NCI-H524 treated with DMSO at 0.1 percent for 48 hours (cell line): ENCODE data around the gene LAMA2.

ENCODE experiments used
- DNase-seq: peaks from one replicate; lab custom pipeline; 2025; lab: John Stamatoyannopoulos, UW

LAMA2 gene, protein sequence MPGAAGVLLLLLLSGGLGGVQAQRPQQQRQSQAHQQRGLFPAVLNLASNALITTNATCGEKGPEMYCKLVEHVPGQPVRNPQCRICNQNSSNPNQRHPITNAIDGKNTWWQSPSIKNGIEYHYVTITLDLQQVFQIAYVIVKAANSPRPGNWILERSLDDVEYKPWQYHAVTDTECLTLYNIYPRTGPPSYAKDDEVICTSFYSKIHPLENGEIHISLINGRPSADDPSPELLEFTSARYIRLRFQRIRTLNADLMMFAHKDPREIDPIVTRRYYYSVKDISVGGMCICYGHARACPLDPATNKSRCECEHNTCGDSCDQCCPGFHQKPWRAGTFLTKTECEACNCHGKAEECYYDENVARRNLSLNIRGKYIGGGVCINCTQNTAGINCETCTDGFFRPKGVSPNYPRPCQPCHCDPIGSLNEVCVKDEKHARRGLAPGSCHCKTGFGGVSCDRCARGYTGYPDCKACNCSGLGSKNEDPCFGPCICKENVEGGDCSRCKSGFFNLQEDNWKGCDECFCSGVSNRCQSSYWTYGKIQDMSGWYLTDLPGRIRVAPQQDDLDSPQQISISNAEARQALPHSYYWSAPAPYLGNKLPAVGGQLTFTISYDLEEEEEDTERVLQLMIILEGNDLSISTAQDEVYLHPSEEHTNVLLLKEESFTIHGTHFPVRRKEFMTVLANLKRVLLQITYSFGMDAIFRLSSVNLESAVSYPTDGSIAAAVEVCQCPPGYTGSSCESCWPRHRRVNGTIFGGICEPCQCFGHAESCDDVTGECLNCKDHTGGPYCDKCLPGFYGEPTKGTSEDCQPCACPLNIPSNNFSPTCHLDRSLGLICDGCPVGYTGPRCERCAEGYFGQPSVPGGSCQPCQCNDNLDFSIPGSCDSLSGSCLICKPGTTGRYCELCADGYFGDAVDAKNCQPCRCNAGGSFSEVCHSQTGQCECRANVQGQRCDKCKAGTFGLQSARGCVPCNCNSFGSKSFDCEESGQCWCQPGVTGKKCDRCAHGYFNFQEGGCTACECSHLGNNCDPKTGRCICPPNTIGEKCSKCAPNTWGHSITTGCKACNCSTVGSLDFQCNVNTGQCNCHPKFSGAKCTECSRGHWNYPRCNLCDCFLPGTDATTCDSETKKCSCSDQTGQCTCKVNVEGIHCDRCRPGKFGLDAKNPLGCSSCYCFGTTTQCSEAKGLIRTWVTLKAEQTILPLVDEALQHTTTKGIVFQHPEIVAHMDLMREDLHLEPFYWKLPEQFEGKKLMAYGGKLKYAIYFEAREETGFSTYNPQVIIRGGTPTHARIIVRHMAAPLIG (N-terminal part only)

DNA sequence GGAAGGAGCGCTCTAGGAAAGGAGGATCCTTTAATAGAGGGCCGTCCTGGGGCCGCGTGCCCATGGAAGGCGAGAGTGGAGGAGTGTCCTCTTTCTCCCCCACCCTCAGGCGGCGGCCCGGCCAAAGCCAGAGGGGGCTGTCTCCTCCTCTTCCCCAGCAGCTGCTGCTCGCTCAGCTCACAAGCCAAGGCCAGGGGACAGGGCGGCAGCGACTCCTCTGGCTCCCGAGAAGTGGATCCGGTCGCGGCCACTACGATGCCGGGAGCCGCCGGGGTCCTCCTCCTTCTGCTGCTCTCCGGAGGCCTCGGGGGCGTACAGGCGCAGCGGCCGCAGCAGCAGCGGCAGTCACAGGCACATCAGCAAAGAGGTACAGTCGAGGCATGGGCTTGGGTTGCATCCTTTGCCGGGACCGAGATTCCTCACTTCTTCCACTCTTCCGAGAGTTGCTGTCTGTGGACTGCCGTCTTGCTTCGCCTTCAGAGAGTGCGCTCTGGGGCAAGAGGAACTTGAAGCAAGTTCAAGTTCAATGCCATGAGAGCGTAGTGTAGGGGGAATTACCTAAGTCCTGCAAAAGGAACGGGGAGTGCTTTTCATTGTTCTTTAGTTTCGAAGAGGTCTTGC, at the start of gene LAMA2:
Gene LAMA2 (plus strand): TSS at position 148 of the 621 bp plus-strand sequence. CDS start 108 bp downstream, at position 256.
- DNase-seq = no peak

DNA sequence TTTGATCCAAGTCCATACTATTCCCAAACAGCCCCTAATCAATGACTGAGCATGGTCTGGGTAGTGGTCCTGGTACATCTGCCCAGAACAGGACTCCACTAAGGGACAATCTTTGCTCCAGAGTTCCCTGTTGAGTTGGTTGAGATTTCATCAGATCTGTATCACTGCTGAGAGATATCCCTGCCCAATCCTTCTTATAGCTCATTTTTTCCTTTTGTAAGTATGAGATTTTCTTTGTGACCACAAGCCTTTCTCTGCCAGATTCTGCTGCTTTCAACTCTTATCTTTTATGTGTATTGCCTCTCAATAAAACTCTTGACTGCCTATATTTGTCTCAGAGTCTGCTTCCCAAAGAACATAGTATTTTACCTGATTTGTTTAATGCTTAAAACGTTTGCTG, 46.2 kb upstream of the LAMA2 start:
- no peak for DNase-seq

DNA sequence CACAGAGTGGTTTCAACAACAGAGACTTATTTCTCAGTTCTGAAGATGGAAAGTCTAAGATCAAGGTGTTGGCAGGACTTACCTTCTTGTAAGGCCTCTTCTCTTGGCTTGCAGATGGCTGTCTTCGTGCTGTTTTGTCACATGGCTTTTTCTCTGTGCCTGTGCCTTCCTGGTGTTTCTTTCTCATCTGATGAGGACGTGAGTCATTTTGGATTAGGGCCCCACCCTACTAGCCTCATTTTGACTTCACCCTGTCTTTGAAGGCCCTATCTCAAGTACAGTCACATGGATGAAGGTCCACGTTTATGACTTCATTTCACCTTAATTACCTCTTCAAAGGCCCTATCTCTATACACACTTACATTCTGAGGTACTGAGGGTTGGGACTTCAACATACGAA, 41.4 kb upstream of the LAMA2 start:
- no peak for DNase-seq

DNA sequence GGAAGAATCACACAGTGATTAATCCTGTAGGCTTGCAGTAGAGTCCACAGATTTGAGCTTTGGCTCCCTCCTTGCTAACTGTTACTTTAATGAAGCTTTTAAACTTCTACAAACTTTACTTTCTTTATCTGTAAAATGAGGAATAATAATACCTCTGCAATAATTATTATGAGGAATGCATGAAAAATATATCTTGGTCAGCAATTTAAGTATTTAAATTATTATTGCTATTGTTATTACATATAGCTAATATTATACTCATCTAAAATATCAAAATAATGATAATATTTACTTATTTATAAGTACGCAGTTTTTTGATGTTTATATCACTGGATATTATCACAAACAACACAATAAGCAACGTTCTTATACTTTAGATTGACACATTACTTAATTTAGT, 38.3 kb upstream of the LAMA2 start:
- no peak for DNase-seq

DNA sequence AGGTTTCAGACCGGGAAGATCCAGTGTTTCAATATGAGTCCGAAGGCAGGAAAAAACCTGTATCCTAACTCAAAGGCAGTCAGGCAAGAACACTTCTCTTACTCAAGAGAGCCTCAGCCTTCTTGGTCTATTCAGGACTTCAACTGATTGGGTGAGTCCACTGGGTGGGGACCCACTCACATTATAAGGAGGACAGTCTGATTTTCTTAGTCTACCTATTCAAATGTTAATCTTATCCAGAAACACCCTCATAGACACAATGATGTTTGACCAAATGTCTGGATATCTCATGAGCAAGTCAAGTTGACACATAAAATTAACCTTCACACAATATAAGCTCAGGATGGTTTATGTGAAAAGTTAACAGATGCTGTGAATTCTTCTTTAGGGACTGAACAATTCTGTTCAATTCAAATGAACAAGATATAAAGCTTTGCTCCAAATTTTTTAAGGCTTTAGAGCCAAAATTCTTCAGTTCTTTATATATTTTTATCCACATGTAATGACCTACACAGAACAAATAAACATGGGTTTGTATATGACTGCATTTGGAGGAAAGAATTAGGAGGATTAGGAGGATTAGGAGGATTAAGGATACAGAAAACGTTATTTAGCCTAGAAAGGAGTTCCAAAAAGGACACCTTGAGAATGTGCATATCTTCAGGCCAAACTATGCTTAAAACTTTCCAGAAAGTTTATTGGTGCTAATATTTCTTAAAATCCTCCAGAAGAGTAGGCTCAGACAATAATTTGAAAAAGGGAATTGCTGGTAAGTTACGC, 35.3 kb upstream of the LAMA2 start:
- peak; percentile 61 for DNase-seq

DNA sequence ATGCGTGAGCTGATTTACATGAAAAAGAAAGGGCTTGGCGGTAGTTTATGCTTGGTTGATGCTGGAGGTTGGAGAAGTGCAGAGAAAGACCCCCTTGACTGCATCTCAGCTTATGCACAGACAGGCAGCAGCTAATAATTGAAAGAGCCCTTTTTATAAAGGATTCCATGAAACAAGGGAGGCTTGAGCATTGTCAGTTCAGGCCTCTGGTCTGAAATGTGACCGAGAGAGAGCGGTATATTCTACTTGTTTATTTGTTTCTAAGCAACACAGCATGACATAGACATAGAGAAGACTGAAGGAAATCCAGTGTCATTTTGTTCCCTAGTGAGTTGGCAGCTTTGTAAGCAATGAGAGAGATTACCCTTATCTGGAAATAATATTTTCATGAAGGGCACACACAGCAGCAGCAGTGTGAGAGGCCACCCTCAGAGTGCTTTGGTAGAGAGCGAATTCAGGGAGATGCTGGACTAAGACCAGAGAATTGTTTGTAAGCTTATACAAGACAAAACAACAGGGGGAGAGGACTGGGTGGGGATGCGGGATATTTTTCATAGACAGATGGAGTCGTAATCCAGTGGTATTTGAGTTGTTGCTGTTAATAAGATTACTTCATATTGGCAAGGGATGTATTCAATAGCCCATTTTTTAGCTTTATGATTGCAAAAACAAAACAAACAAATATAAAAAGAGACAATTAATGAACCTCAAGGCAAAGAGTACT, 34.6 kb upstream of the LAMA2 start:
- peak; percentile 53 for DNase-seq

DNA sequence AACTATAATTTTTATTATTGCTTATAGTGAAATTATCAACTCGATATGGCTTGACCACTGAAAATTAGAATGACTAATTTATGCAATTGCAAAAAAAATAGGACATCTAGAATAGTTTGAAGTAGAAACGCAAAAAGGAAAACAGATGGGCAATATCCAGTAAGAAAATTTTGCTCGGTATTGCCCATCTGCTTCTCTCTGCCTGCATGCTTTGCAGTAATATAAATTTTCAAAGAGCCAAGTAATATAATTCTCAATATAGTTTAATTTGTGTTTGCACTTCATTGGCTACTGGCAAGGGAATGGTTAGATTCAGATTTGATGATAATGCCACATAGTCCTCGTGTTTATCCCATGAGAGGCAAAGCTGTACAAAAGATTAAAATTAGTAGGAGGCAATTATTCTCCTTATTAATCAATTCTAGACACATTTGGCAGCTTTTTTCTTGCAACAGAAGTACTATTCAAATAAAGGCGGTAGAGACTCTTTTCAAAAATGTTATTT, 27.3 kb upstream of the LAMA2 start:
- DNase-seq = peak; percentile 44

DNA sequence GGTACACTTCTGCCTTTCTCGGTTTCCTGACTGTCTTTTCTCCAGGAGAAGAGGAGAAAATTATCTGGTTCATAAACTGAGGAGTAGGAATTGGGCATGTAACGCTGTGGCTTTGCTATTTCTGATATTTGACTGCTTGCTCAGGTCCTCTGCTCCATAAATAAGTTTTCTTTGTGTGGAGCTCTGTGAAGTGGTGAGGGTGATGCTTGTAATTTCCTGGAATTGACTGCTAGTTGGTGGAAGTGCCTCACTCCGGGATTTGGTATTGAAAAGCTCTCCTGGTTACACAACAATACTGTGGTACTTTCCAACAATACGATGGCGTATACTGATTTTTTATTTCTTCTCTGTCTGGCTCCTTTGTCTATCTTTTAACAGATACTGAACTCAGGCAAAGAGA, 25.1 kb upstream of the LAMA2 start:
- DNase-seq = no peak

DNA sequence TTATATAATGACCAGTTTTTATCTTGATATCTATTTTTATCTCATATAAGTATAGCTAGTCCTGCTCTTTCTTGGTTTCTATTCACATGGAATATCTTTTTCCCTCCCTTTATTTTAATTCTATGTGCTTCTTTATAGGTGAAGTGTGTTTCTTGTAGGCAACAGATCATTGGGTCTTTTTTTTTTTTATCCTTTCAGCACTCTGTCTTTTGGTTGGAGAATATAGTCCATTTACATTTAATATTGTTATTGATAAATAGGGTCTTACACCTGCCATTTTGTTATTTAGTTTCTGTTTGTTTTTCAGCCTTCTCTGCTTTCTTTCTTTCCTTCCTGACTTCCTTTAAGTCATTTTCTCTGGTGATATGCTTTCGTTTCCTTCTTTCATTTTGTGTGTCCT, 22.2 kb upstream of the LAMA2 start:
- DNase-seq = no peak

DNA sequence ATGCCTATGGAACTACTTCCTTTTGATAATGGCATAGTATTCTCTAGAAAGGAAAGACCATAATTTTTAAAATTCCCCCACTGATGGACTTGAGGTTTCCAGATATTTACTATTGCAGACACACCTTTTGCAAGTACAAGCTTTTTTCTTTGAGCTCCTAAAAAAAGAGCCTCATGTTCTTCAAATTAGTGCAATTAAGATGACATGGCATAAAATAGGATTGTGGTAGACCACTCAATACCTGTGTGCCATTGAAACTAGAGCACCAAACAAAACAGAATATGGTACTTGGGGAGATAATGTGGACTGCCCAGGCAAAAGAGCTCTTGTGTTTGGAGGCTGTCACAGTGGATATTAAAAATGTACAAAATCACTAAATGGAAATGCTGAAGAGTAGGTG, 19.0 kb upstream of the LAMA2 start:
- no peak for DNase-seq

DNA sequence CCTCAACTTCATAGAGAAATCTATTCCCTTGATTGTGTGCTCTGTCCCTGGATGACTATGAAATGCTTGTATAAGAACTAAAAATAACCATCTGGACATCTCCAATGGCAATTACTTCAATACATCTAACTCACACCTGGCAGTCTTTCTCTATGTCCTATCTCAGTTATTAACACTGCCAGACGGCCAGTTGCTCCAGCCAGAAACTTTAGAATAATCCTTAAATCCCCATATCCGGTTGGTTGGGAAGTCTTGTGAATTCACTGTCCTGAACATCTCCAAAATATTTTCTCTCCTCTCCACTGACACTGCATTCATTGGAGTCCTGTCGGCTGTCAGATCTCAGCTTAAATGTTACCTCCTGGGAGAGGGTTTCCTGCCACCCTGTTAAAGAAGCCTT, 12.2 kb upstream of the LAMA2 start:
- DNase-seq = peak; percentile 93

DNA sequence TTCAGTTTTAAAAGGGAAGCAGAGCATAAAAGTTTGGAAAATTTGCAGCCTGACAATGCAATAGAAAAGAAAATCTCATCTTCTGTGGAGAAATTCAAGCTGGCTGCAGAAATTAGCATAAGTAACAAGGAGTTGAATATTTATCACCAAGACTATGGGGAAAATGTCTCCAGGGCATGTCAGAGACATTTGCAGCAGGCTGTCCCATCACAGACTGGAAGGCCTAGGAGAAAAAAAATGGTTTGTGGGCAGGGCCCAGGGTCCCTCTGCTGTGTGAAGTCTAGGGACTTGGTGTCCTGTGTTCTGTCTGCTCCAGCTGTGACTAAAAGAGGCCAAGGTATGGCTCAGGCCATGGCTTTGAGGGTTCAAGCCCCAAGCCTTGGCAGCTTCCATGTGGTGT, 8.1 kb upstream of the LAMA2 start:
- no peak for DNase-seq

DNA sequence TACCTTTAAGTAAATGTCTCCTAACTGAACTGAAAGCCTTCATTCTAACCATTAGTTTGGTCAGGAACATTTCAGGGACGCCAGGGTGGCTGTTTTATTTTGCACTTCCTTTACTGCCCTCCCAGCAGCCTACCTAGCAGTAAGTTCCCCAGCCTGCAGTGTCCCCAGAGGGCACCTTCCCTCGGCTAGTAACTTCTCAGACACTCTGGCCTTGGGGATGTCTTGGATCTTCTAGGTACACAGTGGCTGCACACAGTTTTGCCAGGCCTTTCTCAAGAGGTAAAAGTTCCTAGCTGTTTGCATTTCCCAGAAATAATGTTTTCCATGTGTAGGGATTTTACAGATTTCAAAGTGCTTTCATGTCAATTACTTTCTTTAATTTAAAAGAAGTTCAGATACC, 378 bp upstream of the LAMA2 start:
- DNase-seq = no peak

DNA sequence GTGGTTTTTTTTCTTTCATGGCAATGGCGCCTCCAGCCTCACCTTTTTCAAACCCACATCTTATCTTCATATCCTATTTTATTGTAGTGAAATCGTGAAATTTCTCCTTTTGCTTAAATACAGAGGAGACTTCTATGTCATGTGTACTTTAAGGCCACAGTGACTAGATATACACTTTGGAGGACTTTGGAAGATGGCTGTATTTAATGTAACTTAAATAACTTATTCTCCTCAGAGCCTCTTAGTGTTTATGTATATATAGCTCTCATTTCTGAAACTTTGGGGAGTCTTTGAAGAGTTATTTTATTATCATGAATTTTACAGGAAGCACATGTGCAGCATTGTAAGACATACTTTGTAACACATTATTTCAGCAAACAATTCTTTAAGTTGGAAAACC, 968 bp downstream of the LAMA2 start:
- no peak for DNase-seq

DNA sequence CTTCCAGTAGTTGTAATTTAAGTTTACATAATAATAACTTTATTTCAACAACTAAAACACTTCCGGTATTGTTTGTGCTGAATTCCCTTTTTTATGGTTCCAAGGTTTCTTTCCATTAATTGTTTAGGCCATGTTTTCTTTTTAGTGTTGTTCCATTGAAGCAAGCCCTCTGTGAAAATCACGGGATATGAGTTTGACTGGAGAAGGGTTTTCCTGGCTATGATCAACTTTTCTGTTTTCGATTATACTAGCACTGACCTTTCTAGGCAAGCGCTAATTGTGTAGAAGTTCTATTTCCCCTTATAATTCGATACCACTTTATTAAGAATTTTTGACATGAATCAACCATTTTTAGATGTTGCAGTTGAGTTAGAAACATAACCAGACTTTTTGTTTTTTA, 2.4 kb downstream of the LAMA2 start:
- DNase-seq = no peak

DNA sequence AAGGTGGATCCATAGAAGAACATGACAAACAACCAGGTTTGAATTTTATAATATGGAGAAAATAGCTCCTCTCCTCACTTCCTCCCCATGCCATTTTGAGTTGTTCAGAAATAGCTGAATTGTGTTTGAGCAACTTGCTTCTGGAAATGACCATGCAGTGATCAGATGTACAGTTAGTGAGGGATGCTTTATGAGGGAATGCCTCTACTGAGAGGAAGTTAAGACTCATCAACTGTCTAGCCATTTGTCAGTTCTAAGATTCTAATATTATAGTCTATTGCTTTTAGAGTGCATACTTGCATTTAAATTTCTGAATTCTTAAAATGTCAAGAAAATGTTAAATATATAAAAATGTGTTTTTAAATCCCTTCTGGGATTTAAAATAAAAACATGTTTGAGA, 3.8 kb downstream of the LAMA2 start:
- DNase-seq = no peak

DNA sequence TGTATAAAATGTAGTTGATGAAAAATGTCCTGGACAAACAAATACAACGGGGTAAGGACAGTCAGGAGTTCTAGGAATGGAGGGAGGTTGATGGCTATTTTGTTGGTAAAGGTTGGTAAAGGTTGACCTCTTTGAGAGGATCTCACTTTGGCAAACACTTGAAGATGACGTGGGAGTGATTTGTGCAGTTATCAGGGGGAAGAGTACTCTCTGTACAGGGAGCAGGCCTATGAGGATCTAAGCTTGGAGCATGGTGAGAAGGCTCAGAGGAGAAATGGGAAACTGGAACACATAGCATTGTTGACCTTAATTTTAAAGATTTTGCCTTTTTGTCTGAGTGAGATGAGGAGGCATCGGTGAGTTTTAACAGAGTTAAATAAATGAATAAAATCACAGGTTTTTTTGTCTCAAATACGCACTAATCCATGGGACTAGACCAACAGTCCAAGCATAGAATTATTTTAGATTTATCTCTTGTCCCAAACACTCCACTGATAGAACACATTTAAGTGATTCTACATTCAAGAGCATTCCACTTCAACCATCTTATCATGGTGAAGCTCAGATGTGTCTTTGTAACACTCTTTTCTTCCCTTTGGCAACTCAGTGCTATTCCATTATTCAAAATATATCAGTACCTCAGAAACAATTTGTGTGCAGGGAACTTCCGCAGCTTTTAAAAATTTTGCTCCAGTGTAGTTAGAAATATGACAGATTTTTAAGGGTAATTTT, 5.7 kb downstream of the LAMA2 start:
- no peak for DNase-seq

DNA sequence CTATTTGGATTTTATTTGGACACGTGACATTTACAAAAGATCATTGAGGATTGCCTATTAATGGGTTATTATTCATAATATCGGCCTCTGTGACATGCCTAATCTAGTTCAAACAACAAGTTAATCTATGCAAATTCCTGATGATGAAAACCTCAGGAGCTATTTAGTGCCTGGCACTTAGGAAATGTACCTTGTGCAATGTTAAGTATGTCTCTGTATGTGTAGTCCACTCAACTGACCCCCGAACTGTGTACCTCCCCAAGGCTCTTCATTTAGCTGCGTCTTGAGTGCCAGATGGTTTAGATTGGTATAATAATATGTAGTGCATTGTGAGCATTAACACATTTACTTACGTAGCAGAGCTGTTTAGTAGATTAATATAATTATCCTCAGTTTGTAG, 6.9 kb downstream of the LAMA2 start:
- DNase-seq = peak; percentile 76

DNA sequence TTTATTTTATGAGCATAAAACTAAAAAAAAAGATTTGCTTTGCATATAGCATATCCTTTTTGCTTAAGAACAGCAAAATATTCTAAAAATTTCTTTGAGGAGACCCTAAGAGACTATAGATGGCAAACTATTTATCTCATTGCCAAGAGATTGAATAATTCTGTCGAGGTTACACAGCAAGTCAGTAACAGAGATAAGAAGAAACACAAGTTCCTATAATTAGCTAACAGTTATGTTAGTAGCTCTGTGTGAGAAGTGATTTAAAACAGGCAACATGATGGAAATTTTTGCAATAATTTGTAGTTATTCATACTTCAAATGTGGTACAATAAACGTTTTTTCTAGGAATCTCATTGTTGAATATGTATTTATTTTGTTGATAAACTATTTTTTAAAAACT, 9.1 kb downstream of the LAMA2 start:
- no peak for DNase-seq
